Femur (tissue), 1 donor: Measurements from ENCODE around the gene SGK1.

Experiments used
- DNase-seq: peaks from one replicate; pipeline ENCODE4 v3.0.0-alpha.2; 2017

The SGK1 gene

GRCh38 chr6:134165561-134166201 is 152.2 kb downstream of the SGK1 start:
- no peak for DNase-seq

- DNase-seq: no peak
Observed at GRCh38 chr6:134164300-134164699, 153.6 kb downstream of the SGK1 start.

DNA sequence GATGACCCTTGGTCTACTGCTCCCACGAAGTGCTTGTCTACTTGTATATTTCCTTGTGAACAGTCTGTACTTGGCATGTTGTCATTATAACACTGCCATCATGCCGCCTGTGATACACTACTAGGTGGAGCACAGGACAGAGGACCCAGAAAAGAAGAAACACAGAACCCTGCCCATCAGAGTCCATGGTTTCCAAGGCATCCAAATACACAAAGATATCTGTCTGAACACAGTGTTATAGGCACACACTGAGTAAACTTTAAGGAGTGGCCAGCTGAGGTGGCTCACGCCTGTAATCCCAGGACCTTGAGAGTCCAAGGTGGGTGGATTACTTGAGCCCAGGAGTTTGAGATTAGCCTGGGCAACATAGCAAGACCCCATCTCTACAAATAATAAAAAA is 155.0 kb downstream of the SGK1 start:
- no peak for DNase-seq

DNA sequence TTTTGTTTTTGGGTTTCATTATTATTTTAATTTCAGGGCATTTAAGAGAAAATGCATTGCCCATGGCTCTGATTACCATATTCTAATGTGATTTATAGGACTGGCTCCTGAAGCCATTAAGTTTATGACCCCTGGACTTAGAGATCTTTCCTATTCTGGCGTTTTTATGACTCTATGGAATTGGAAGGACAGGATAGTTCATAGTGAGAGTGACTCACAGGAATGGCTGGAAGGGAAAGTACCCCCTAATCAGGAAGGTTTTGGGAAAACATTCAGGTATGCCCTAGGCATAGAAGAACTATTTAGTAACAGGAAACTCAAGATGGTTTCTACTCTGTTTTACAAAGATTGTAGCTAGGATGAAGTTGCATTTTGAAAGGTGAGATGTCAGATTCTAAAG is 156.9 kb downstream of the SGK1 start:
- no peak for DNase-seq

DNA sequence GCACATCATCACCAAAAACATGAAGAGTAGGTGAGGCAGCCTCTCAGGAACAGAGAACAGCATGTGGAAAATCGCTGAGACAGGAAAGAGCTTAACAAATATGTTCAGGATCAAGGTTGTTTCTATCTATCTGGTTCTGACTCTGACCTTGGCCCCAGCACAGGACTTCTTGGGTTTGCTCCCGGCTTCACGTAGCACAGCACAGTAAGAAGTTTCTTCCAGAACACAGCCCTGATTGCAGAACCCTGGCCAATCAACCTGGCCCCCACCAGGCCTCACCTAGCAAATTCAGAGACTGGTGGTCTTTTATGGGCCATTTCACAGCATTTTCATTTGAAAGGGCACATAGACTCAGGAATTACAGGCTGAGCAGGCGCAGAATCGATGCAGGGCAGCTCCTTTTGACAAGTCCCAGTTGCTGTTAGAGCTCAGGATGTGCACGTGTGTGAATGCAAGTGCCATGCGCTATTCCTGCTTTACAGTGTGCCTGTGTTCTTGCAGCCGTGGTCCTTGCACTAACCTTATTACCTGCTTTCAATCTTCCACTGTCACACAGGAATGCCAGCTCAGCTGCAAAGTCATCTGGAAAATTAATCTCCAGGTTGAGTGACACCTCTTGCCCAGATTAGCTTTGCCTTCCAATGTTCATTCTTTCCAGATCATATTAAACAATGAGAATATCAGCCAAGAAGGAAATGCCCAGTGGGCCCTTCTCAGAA is 165.0 kb downstream of the SGK1 start:
- no peak for DNase-seq

GRCh38 chr6:134148566-134148965 is 169.3 kb downstream of the SGK1 start:
- DNase-seq: no peak

GRCh38 chr6:134147034-134147533 is 170.8 kb downstream of the SGK1 start:
- DNase-seq: no peak

GRCh38 chr6:134146268-134147033 is 171.5 kb downstream of the SGK1 start:
- peak; percentile 35 for DNase-seq

DNA sequence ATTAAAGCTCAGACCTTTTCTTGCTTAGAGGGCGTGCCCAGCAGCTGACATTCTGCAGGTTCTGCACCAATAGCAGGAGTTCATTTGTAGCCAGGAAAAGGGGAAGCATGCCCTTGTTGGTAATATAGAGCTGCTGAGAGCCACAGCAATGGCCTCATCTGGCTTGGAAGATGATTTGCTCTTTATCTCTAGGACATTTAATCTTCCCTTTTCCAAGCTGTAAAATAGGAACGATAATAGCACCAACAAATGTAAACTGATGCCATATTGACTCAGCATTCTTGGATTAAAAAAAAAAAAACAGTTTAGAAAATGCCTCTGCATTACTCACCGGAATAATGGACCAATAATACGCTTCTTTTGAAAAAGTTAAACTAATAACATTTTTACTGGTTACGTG is 172.1 kb downstream of the SGK1 start:
- no peak for DNase-seq

DNA sequence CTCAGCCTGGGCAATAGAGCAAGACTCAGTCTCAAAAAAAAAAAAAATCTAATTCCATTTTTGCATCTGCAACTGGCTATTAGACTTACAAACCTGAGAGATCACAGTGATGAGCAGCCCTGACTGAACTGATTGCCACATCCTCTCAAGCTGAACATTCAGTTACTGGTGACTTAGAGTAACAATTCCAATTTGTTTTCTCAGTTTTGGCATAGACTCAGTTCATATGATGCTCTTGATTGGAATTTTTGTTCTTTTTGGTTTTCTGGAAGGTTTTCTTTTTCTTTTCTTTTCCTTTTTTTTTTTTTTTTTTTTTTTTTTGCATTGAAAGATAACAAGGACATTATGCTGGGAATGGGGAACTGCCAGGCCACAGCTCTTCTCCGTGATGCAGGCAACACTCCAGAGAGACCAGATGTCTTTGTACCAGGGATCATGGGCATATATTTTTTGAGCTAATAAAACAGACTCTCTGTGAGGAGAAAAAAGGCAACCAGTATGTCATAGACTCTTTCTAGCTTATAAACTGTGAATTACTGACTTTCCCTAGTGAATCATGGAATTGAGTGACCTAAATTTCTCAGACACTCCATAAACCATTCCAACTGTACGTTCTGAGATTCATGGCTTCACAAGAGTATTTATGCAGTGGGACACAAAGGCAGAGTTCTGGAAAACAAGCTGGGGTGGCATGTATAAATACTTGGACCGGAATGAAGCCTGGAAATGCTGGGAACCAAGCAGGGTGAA is 179.5 kb downstream of the SGK1 start:
- no peak for DNase-seq

DNA sequence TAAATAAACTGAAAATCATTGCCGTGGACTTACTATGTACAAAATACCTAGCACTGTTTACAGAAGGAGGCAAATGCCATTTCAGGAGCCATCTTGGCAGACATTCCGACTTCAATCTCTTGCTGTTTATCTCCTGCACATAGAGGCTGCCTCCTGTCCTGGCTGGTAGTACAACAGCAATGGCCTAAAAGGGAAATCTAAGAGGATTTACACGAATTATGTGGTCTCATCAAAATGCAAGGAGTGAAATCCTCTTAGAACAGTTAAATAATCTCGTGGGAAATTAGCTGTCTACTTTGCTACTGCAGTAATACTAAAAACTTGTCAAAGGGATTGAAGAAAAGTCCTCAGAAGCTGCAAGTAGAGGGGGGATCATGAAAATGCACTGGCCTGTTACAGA is 183.3 kb downstream of the SGK1 start:
- DNase-seq: no peak

GRCh38 chr6:134132494-134133141 is 185.3 kb downstream of the SGK1 start:
- no peak for DNase-seq

DNA sequence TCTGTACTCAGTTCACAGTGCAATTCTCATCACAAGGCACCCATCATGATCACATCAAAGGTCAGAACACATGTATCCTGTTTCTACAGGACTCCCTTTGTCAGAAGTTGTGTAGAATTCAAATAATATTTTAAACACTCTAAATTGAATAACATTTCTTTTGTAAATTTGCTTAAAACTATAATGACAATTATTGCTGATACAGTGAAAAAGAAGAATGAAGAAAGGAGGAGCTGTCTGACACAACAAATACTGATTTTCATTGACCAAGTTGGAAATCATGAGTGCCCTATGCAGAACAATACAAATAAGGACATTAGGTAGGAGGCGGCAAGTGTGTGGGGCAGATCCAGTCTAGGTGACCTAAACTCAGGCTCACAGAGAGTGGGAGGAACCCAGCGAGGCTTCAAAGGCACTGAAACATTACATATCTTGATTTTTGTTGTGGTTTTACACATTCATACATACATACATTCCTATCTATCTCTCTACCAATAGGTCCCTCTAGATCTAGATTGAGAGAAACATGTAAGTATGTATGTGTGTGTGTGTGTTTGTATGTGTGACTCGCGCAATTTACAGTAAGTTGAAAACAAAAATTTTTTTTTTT is 186.3 kb downstream of the SGK1 start:
- no peak for DNase-seq

DNA sequence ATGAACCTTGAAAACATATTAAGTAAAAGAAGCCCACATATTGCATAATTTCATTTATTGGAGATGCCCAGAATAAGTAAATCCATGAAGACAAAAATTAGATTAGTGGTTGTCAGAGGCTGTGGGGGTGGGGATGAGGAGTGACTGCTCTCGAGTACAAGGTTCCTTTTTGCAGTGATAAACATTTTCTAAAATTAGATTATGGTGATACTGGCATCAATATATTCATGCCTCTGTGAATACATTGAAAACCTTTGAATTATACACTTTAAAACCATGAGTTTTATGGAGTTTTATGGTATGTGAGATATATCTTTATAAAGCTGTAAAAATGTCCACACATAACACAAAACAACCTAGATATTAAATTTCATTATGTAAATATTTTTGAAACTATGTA is 189.8 kb downstream of the SGK1 start:
- no peak for DNase-seq

GRCh38 chr6:134123666-134124208 is 194.2 kb downstream of the SGK1 start:
- no peak for DNase-seq

- no peak for DNase-seq
Observed at GRCh38 chr6:134122775-134123174, 195.1 kb downstream of the SGK1 start.

GRCh38 chr6:134119486-134119885 is 198.4 kb downstream of the SGK1 start:
- DNase-seq: no peak
